GM19193 (cell line): ENCODE data around the gene OR2H1.

Source experiments
- POLR2A ChIP-seq: IDR thresholded peaks from 4 replicates; pipeline ENCODE4 v1.6.1; 2011; ENCODE audit not compliant: insufficient read depth, insufficient read length; ENCODE audit errors: extremely low read depth

OR2H1 gene

GRCh38 chr6:29474996-29475395 lies 18.0 kb downstream of the OR2H1 start:
- TF ChIP-seq POLR2A: no peak

DNA sequence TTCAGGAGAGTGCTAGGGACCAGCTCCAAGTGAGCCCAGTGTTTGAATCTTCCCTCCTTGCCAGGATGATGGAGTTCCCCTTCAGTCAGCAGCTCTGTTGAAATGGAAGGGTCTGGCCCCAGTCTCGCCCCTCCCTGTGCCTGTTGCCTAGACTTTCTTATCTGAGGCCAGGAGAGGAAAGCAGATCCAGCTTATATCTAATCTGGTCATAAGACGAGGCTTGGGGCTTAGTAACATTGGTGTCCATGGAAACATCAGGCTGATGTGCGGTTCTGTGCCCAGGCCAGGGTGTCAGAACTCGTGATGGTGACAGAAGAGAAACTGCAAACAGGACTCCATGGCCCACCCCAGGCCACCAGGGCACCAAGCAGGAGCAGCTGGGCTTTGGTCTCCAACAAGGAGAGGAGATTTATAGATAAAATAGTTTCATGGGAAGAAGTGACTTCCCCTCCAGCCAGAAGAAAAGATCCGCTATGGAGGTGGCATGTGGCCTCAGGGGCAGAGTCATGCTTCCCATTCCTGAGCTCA lies 21.0 kb downstream of the OR2H1 start:
- TF ChIP-seq POLR2A: no peak

GRCh38 chr6:29478740-29479139 lies 21.8 kb downstream of the OR2H1 start:
- no peak for TF ChIP-seq POLR2A

DNA sequence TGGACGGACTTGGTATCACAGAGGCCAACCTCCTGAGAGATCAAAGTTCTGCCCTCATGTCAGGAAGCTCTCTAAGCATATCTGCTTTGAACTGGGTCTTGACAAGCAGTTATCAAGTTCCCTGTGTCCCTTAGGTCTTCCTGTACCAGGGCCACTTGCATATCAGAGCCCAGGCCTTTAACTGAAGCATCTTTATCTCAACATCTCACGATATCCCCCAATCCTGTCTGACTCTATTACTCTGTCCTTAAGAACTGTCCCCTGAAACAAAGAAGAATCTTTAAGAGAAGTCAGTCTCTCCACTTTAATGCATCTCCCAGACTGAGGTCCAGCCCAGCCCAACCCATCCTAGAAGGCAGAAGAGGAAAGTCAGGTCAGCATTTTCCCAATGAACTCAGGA lies 22.6 kb downstream of the OR2H1 start:
- no peak for TF ChIP-seq POLR2A

DNA sequence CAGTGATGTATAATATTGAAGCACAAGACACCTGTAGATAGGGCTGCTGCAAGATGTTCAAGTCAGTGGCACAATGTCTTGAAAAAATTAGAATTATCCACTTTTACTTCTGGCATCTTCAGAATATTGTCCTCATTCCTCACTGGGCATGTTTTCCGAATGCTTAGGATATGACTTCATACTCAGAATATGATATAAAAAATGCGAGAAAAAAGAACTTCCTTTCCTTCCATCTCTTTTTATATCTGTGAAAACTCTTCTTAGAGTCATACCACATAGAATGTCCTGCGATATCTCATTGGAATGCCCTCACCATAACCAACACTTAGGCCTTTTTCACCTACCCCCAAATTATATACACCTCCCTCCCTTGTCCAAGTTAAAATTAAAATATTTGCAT lies 26.2 kb downstream of the OR2H1 start:
- TF ChIP-seq POLR2A: no peak

- no peak for TF ChIP-seq POLR2A
These were observed 26.8 kb downstream of the OR2H1 start for GRCh38 chr6:29483735-29484134.

GRCh38 chr6:29486577-29486976 lies 29.6 kb downstream of the OR2H1 start:
- TF ChIP-seq POLR2A: no peak

GRCh38 chr6:29487131-29487530 lies 30.2 kb downstream of the OR2H1 start:
- no peak for TF ChIP-seq POLR2A

DNA sequence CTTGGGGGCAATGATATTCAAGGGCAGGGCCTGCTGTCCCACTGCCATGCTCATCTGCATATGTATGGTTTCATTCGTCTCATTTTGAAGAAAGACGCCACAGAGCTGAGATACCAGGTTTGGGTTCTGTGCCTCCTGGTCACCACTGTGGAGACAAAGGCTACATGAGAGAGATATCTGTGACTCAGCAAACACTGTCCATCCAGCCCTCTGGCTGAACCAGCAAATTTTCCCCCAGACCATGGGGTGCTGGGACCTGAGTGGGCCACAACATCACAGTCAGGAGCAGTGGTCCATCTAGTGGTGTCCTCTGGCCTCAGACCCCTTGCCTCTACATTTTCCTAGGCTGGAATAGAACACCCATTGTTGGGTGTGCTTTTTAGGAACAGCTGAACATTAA lies 30.7 kb downstream of the OR2H1 start, which contains the start of gene MAS1L:
Gene MAS1L, minus strand, starts transcription at position 297 of the 400 bp plus-strand sequence. Its CDS starts 54 bp downstream, at position 243.
- TF ChIP-seq POLR2A: no peak

DNA sequence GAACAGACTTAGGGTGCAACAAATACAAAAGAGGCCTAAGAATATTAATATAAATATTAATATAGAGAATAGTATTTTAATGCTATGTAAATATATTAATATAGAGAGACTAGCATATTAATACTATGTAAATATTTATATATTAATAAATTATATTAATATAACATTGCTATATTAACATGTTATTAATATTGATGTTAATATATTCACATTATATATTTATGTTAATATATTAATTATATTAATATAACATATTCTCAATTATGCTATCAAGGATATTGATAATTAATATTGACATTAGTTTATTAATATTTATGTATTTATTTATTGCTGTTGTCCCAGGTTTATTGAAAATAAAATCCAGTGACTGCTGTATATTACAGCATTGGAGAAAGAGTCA lies 31.9 kb downstream of the OR2H1 start:
- no peak for TF ChIP-seq POLR2A

DNA sequence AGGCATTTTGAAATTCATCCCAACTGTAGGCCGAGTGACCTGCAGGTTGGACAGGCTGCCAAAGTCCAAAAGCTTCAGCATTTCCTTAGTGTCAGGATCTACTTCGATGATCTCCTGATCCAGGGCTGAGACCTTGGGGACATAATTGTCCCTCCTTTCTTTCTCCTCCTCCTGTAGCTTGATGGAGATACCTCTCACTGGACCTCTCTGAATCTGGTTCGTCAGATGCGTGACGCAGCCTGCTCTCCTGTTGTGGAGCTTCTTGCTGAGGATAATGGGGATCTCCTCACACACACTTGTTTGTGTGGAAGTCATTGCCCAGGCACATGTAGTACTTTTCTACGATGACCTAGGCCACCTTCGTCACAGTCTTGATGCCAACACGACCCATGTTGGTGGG lies 32.3 kb downstream of the OR2H1 start:
- TF ChIP-seq POLR2A: no peak

- TF ChIP-seq POLR2A: no peak
These were observed 33.1 kb downstream of the OR2H1 start for GRCh38 chr6:29490055-29490454.

GRCh38 chr6:29490552-29490951 lies 33.6 kb downstream of the OR2H1 start:
- TF ChIP-seq POLR2A: no peak

DNA sequence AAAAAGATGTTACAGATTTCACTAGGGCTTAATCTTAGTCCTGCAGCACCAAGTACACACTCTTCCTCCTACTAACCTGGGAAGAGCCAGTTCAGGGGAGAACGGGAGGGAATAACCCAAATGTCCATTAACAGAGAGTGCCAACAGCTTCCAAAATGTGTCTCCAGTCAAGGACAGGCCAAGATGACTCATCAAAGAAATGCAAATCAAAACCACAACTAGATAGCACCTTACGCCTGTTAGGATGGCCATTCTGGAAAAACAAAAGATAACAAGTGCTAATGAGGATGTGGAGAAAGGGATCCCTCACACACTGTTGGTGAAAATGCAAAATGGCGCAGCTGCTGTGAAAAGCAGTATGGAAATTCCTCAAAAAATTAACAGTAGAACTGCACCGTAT lies 34.6 kb downstream of the OR2H1 start:
- no peak for TF ChIP-seq POLR2A

- no peak for TF ChIP-seq POLR2A
These were observed 36.3 kb downstream of the OR2H1 start for GRCh38 chr6:29493261-29493660.

GRCh38 chr6:29494131-29494530 lies 37.2 kb downstream of the OR2H1 start:
- TF ChIP-seq POLR2A: no peak

DNA sequence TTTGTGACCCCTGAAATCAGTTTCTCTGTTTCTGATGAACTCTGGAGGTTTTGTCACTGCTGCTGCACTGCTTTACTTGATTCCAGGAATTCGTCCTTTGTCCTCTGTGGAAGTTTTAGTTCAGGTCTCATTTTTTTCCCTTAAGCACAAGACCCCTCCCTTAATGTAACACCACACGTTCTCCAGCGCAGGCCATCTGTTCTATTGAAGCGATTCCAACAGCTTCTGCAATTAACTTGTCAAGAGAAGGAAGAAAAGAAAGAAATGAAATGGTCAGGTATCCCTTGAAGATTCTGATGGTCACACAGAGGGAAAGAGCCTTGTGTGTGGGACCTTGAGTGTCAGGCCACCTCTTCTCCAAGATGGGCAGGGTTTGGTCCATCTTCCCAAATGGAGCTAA lies 38.6 kb downstream of the OR2H1 start:
- no peak for TF ChIP-seq POLR2A
